Progenitor cell of endocrine pancreas (in vitro differentiated cells): Measurements from ENCODE around the gene CTXN1. TPM values are rescaled to one million over a fixed set of nuclear protein-coding genes. Genes with fewer than 3 reads are reported as not detected.

Experiments
- DNase-seq: peaks from one replicate; pipeline ENCODE4 v3.0.0; 2021; ENCODE audit warnings: low spot score; ENCODE audit not compliant: unreplicated experiment
- H3K27ac Mint-ChIP-seq: 2 replicates; pipeline ENCODE4 v1.8.0; 2021; ENCODE audit warnings: mild to moderate bottlenecking, moderate library complexity, mixed read lengths
- H3K27me3 Mint-ChIP-seq: 2 replicates; pipeline ENCODE4 v1.8.0; 2021; ENCODE audit warnings: mixed read lengths
- H3K36me3 Mint-ChIP-seq: 2 replicates; pipeline ENCODE4 v1.8.0; 2022; ENCODE audit warnings: mixed read lengths; ENCODE audit not compliant: insufficient read depth
- H3K4me1 Mint-ChIP-seq: 2 replicates; pipeline ENCODE4 v1.8.0; 2021; ENCODE audit warnings: low read depth, mixed read lengths
- H3K4me3 Mint-ChIP-seq: 2 replicates; pipeline ENCODE4 v1.8.0; 2021; ENCODE audit warnings: low read depth, mild to moderate bottlenecking, moderate library complexity, mixed read lengths
- H3K9me3 Mint-ChIP-seq: 2 replicates; pipeline ENCODE4 v1.8.0; 2021; ENCODE audit warnings: low read depth, mixed read lengths
- total RNA-seq: library from RNA; stranded (reverse); gene quantifications from 2 replicates; pipeline ENCODE4 v1.2.1, GENCODE V29; 2021
- TF ChIP-seq, protein P1 (sequence below): fragments of 200-600 bp; sonication (generic); IDR thresholded peaks from one replicate; pipeline ENCODE4 v1.5.0; 2021; ENCODE audit warnings: antibody characterized with exemption, mild to moderate bottlenecking; ENCODE audit not compliant: unreplicated experiment

CTXN1 gene
- total RNA-seq, 1 donor from 2014 or later: 114 TPM

DNA sequence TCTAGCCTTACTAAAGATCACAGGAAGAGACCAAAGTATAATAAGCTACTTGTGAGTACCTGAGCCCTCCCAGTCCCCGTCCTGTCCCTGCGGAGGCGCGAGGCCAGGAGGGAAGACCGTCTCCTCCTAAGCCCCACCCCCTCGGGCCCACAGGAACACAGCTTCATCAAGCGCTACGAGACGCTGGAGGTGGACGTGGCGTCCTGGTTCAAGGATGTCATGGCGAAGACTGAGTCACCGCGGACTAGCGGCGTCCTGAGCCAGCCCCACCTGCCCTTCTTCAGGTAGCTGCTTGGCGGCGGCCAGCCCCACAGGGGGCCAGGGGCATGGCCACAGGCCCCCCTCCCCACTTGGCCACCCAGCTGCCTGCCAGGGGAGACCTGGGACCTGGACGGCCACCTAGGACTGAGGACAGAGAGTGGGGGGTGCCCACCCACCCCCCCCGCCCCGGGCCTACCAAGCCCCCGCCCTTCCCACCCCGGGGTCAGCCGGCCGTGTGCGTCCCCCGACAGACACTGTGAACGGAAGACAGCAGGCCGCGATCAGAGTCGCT lies 13.7 kb downstream of the CTXN1 start:
- Mint-ChIP-seq H3K27ac (no peak overlapping the region), H3K9me3 (no peaks in the 10 kb centered on the region), H3K4me1 (peaks cover 4% of the 10 kb centered on the region), H3K36me3 (peaks cover 16% of the 10 kb centered on the region), H3K27me3 (peaks cover 23% of the 10 kb centered on the region), H3K4me3 (no peak overlapping the region)
- TF ChIP-seq, protein P1, sequence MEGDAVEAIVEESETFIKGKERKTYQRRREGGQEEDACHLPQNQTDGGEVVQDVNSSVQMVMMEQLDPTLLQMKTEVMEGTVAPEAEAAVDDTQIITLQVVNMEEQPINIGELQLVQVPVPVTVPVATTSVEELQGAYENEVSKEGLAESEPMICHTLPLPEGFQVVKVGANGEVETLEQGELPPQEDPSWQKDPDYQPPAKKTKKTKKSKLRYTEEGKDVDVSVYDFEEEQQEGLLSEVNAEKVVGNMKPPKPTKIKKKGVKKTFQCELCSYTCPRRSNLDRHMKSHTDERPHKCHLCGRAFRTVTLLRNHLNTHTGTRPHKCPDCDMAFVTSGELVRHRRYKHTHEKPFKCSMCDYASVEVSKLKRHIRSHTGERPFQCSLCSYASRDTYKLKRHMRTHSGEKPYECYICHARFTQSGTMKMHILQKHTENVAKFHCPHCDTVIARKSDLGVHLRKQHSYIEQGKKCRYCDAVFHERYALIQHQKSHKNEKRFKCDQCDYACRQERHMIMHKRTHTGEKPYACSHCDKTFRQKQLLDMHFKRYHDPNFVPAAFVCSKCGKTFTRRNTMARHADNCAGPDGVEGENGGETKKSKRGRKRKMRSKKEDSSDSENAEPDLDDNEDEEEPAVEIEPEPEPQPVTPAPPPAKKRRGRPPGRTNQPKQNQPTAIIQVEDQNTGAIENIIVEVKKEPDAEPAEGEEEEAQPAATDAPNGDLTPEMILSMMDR: no peak
- DNase-seq: no peak

DNA sequence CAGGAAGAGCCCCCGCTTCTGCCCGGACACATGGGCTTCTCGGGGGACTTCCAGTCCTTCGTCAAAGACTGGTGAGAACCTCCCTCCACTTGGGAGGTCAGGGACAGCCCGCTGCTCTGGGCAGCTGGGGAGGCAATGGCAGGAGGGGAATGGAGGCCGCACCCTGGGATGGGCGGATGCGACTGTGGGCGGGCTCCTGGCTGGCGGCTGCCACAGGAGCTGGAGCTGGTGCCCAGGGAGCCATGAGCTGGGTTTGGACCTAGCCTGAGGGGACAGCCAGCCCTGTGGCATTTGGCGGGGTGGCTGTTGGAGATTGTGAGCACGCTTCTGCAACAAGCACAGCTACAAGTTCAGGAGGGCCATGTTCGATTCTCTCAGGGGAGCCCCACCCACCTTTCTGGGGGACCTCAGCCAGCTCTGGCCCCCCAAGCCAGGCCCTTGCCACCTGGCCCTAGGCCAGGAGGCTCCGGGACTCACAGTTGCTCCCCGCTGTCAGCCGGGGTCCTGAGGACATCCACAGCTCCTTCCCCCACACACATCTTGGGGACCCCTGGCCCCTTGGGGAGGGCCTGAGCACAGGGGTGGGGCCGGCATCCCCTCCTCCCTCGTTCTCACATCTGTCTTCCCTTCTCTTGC lies 14.3 kb downstream of the CTXN1 start:
- DNase-seq: no peak
- Mint-ChIP-seq H3K36me3 (peaks cover 16% of the 10 kb centered on the region), H3K27me3 (peaks cover 19% of the 10 kb centered on the region), H3K9me3 (no peaks in the 10 kb centered on the region), H3K27ac (no peak overlapping the region), H3K4me3 (no peak overlapping the region), H3K4me1 (peaks cover 3% of the 10 kb centered on the region)
- TF ChIP-seq, protein P1: no peak

DNA sequence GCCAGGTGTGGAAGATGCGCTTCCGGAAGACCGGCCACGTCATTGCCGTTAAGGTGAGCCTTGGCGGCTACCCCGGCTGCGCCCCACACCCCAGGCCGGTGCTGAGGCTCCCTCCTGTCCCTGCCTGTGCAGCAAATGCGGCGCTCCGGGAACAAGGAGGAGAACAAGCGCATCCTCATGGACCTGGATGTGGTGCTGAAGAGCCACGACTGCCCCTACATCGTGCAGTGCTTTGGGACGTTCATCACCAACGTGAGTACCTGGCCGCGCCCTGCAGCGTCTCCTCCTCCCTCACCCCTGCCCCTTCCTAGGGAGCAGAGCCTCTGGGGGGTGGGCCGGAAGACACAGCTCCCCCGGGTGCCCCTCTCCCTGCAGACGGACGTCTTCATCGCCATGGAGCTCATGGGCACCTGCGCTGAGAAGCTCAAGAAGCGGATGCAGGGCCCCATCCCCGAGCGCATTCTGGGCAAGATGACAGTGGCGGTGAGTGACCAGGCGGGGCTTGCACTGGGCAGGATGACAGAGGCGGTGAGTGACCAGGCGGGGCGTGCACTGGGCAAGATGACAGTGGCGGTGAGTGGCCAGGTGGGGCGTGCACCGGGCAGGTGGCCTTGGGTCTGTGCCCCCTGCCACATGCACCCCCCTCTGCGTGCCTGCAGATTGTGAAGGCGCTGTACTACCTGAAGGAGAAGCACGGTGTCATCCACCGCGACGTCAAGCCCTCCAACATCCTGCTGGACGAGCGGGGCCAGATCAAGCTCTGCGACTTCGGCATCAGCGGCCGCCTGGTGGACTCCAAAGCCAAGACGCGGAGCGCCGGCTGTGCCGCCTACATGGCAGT lies 15.4 kb downstream of the CTXN1 start:
- peaks cover 13% of the 10 kb centered on the region for H3K27me3 Mint-ChIP-seq
- no peak for DNase-seq
- peaks cover 4% of the 10 kb centered on the region for H3K4me1 Mint-ChIP-seq
- H3K27ac Mint-ChIP-seq: no peak overlapping the region
- H3K9me3 Mint-ChIP-seq: no peaks in the 10 kb centered on the region
- TF ChIP-seq, protein P1: no peak
- no peak overlapping the region for H3K4me3 Mint-ChIP-seq
- H3K36me3 Mint-ChIP-seq: peaks cover 16% of the 10 kb centered on the region

DNA sequence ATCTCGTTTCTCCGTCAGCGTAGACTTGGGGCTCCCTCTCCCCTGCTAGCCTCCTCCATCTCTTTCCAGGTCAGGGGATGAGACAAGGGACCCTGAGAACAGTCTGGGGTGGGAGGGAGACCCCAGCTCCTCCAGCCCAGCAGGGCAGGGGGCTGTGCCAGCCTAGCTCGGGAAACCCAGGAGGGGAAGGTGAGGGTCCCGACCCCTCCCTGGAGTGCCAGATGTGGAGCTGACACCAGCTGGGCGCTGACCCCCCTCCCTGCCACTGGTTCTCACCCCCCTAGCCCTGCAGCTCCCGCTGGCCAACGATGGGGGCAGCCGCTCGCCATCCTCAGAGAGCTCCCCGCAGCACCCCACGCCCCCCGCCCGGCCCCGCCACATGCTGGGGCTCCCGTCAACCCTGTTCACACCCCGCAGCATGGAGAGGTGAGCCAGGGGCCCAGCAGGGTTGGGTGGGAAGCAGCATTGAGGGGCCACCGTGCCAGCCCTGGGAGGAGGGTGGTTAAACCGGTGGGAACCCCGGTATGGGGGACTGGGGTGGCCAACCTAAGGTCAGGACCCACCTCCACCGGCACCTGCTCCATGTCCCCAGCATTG lies 16.4 kb downstream of the CTXN1 start:
- TF ChIP-seq, protein P1: no peak
- H3K4me3 Mint-ChIP-seq: no peak overlapping the region
- H3K27ac Mint-ChIP-seq: no peak overlapping the region
- peaks cover 3% of the 10 kb centered on the region for H3K27me3 Mint-ChIP-seq
- peaks cover 14% of the 10 kb centered on the region for H3K36me3 Mint-ChIP-seq
- H3K9me3 Mint-ChIP-seq: no peaks in the 10 kb centered on the region
- DNase-seq: no peak
- H3K4me1 Mint-ChIP-seq: peaks cover 9% of the 10 kb centered on the region
